COLO668 (cell line): ENCODE measurements around the gene TMEFF2.
"Not testable (repeated sequence)": the region's sequence is repeated elsewhere in the genome, so short reads cannot be mapped to it uniquely, and the experiment has no call there.

Source experiments
- DNase-seq: peaks from one replicate; lab custom pipeline; 2025; ENCODE audit not compliant: unreplicated experiment; lab: John Stamatoyannopoulos, UW

The TMEFF2 gene

GRCh38 chr2:191941376-191941929 is 253.3 kb downstream of the TMEFF2 start:
- DNase-seq = no peak

GRCh38 chr2:191938779-191939178 is 256.0 kb downstream of the TMEFF2 start:
- DNase-seq = no peak

GRCh38 chr2:191936882-191937405 is 257.8 kb downstream of the TMEFF2 start:
- DNase-seq = no peak

GRCh38 chr2:191935247-191935646 is 259.5 kb downstream of the TMEFF2 start:
- DNase-seq = peak; percentile 31

- DNase-seq = peak; percentile 16
Observed at GRCh38 chr2:191933307-191934105, 261.2 kb downstream of the TMEFF2 start.

GRCh38 chr2:191932286-191932685 is 262.4 kb downstream of the TMEFF2 start:
- no peak for DNase-seq

- no peak for DNase-seq
Observed at GRCh38 chr2:191931329-191931728, 263.4 kb downstream of the TMEFF2 start.

- DNase-seq = no peak
Observed at GRCh38 chr2:191930205-191930604, 264.5 kb downstream of the TMEFF2 start.

GRCh38 chr2:191929288-191929687 is 265.4 kb downstream of the TMEFF2 start:
- no peak for DNase-seq

- no peak for DNase-seq
Observed at GRCh38 chr2:191927991-191928390, 266.7 kb downstream of the TMEFF2 start.

- peak; percentile 22 for DNase-seq
Observed at GRCh38 chr2:191927319-191927867, 267.3 kb downstream of the TMEFF2 start.

GRCh38 chr2:191926671-191927070 is 268.1 kb downstream of the TMEFF2 start:
- DNase-seq = no peak

- DNase-seq = no peak
Observed at GRCh38 chr2:191923652-191923997, 271.1 kb downstream of the TMEFF2 start.

GRCh38 chr2:191922736-191923651 is 271.7 kb downstream of the TMEFF2 start:
- no peak for DNase-seq

- not testable (repeated sequence) for DNase-seq
Observed at GRCh38 chr2:191921650-191922049, 273.1 kb downstream of the TMEFF2 start.

- DNase-seq = no peak
Observed at GRCh38 chr2:191920502-191920901, 274.2 kb downstream of the TMEFF2 start.

- no peak for DNase-seq
Observed at GRCh38 chr2:191917967-191918651, 276.6 kb downstream of the TMEFF2 start.

- DNase-seq = no peak
Observed at GRCh38 chr2:191917430-191917881, 277.3 kb downstream of the TMEFF2 start.

- no peak for DNase-seq
Observed at GRCh38 chr2:191916826-191917225, 277.9 kb downstream of the TMEFF2 start.

GRCh38 chr2:191915750-191916149 is 279.0 kb downstream of the TMEFF2 start:
- DNase-seq = no peak
